Measurements from ENCODE around the gene KRTAP5-7.
"Not testable (repeated sequence)": the region's sequence is repeated elsewhere in the genome, so short reads cannot be mapped to it uniquely, and the experiment has no call there.

Gene KRTAP5-7

GRCh38 chr11:71564430-71564829 is 37.4 kb downstream of the KRTAP5-7 start:
- no peak for DNase-seq

- DNase-seq, result no peak
Measured at GRCh38 chr11:71565263-71565662, 38.2 kb downstream of the KRTAP5-7 start, which contains the start of gene KRTAP5-10. Gene KRTAP5-10 (plus strand): TSS chr11:71565563. CDS start chr11:71565588, 25 bp downstream.

- no peak for DNase-seq
Measured at GRCh38 chr11:71566081-71566620, 39.1 kb downstream of the KRTAP5-7 start.

GRCh38 chr11:71566626-71567599 is 39.8 kb downstream of the KRTAP5-7 start:
- DNase-seq, result not testable (repeated sequence)

- not testable (repeated sequence) for DNase-seq
Measured at GRCh38 chr11:71567633-71568032, 40.6 kb downstream of the KRTAP5-7 start.

- no peak for DNase-seq
Measured at GRCh38 chr11:71568704-71569349, 41.8 kb downstream of the KRTAP5-7 start.

- not testable (repeated sequence) for DNase-seq
Measured at GRCh38 chr11:71571101-71571850, 44.2 kb downstream of the KRTAP5-7 start.

GRCh38 chr11:71572811-71573210 is 45.7 kb downstream of the KRTAP5-7 start:
- no peak for DNase-seq

- no peak for DNase-seq
Measured at GRCh38 chr11:71574418-71574817, 47.4 kb downstream of the KRTAP5-7 start.

- no peak for DNase-seq
Measured at GRCh38 chr11:71575723-71576424, 48.8 kb downstream of the KRTAP5-7 start.

- DNase-seq, result not testable (repeated sequence)
Measured at GRCh38 chr11:71576688-71577465, 49.8 kb downstream of the KRTAP5-7 start.

- DNase-seq, result no peak
Measured at GRCh38 chr11:71577469-71578004, 50.5 kb downstream of the KRTAP5-7 start.
